Vagina (tissue), 2 donors: ENCODE measurements around the gene KLK2. TPM values are rescaled to one million over a fixed set of nuclear protein-coding genes. Genes with fewer than 3 reads are reported as not detected.

Experiments
- DNase-seq, 2 donors: peaks; one replicate each; pipeline ENCODE4 v3.0.0-alpha.2; 2017; ENCODE audit errors: extremely low spot score in 2 of 2
- H3K27ac ChIP-seq: fragments of 200-600 bp; sonication (generic); one replicate; pipeline ENCODE4 v1.5.1; 2019
- H3K27me3 ChIP-seq: fragments of 200-600 bp; sonication (generic); one replicate; pipeline ENCODE4 v1.5.1; 2019
- H3K36me3 ChIP-seq, 2 donors: fragments of 200-600 bp; sonication (generic); one replicate each; pipeline ENCODE4 v1.5.1; 2017 to 2019
- H3K4me1 ChIP-seq: fragments of 200-600 bp; sonication (generic); one replicate; pipeline ENCODE4 v1.5.1; 2019
- H3K4me3 ChIP-seq, 2 donors: fragments of 200-600 bp; sonication (generic); 1 replicate in 1 of 2; 2 replicates in 1 of 2; pipeline ENCODE4 v1.5.1; 2016 to 2019
- H3K9me3 ChIP-seq: fragments of 200-600 bp; sonication (generic); one replicate; pipeline ENCODE4 v1.5.1; 2019
- POLR2A ChIP-seq, 2 donors: fragments of 450-650 bp; IDR thresholded peaks; one replicate each; pipeline ENCODE4 v1.6.1; 2017; ENCODE audit warnings: antibody characterized with exemption in 2 of 2, mild to moderate bottlenecking in 2 of 2, moderate library complexity in 2 of 2
- POLR2AphosphoS5 ChIP-seq, 2 donors: sonication (generic); formaldehyde crosslinking; IDR thresholded peaks; one replicate each; pipeline ENCODE4 v1.9.0; 2017; ENCODE audit warnings: antibody characterized with exemption in 2 of 2, mild to moderate bottlenecking in 2 of 2, low read depth in 1 of 2; ENCODE audit not compliant: insufficient read depth in 1 of 2
- intact Hi-C: fragments of 100-400 bp; cut with DNase I; formaldehyde crosslinking; loops from one replicate; pipeline ENCODE4 v1.15.1; 2023
- total RNA-seq: library from RNA; depleted of rRNA; stranded (reverse); fragments of >200 nt; gene quantifications from one replicate; pipeline ENCODE4 v1.2.3, GENCODE V29; 2016
- TF ChIP-seq, protein P1 (sequence below), 3 experiments: fragments of 450-650 bp in 2 of 3; fragments of 200-600 bp in 1 of 3; sonication (generic) in 1 of 3; IDR thresholded peaks; one replicate each; pipeline ENCODE4 v1.5.1; 2017 to 2019; ENCODE audit warnings: antibody characterized with exemption in 3 of 3, mild to moderate bottlenecking in 2 of 3, moderate library complexity in 2 of 3

Gene KLK2
- total RNA-seq, 1 donor from 2014 or later = not detected

DNA sequence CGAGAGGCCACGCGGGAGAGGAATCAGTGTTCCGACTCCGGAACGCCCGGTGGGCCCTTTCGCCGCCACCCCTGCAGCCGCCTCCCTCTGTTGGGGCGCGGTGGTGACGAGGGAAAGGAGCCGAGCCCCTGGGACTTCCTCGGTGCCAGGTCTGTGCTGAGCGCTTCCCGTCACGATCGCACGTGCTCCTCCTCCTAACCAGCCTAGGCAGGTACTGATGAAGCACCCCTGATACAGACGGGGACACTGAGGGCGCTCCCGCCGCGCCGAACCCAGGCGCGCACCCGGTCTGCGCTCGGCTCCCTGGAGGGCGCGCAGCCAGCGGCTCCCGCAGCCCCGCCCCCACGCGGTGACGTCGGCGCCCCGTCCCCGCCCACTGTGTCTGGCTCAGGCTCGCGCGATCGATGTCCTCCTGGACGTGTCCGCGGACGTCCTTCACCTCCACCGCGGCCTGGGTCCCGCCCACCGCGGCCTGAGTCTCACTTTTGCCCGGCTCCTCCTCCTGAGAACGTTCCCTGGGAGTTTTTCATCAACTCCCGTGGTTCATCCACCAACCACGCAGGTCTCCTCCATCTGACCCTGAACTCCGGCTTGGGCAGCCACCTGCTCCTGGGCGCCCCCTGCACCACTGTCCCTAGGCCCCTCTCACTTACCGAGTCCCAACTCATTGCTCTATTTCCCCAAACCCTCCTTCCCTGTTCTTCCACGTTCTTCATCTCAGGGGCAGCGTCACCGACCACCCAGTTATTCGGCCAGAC, 37.3 kb upstream of the KLK2 start:
- H3K4me1 ChIP-seq = peaks cover 16% of the 10 kb centered on the region
- intact Hi-C loops = no loop called here
- no peak for DNase-seq
- no peaks in the 10 kb centered on the region for H3K36me3 ChIP-seq
- H3K4me3 ChIP-seq = peak overlapping the region; percentile 36 to 52
- TF ChIP-seq, protein P1, sequence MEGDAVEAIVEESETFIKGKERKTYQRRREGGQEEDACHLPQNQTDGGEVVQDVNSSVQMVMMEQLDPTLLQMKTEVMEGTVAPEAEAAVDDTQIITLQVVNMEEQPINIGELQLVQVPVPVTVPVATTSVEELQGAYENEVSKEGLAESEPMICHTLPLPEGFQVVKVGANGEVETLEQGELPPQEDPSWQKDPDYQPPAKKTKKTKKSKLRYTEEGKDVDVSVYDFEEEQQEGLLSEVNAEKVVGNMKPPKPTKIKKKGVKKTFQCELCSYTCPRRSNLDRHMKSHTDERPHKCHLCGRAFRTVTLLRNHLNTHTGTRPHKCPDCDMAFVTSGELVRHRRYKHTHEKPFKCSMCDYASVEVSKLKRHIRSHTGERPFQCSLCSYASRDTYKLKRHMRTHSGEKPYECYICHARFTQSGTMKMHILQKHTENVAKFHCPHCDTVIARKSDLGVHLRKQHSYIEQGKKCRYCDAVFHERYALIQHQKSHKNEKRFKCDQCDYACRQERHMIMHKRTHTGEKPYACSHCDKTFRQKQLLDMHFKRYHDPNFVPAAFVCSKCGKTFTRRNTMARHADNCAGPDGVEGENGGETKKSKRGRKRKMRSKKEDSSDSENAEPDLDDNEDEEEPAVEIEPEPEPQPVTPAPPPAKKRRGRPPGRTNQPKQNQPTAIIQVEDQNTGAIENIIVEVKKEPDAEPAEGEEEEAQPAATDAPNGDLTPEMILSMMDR (IDR thresholded peaks at IDR 0.05) = no peak
- TF ChIP-seq POLR2AphosphoS5 (IDR thresholded peaks at IDR 0.05; ENCODE audit: insufficient read depth in 1 of 2, low read depth in 1 of 2) = peak in 1 of 2 donors; percentile 27
- TF ChIP-seq POLR2A (IDR thresholded peaks at IDR 0.05) = no peak
- H3K9me3 ChIP-seq = no peaks in the 10 kb centered on the region
- H3K27me3 ChIP-seq = no peaks in the 10 kb centered on the region
- no peak overlapping the region for H3K27ac ChIP-seq

DNA sequence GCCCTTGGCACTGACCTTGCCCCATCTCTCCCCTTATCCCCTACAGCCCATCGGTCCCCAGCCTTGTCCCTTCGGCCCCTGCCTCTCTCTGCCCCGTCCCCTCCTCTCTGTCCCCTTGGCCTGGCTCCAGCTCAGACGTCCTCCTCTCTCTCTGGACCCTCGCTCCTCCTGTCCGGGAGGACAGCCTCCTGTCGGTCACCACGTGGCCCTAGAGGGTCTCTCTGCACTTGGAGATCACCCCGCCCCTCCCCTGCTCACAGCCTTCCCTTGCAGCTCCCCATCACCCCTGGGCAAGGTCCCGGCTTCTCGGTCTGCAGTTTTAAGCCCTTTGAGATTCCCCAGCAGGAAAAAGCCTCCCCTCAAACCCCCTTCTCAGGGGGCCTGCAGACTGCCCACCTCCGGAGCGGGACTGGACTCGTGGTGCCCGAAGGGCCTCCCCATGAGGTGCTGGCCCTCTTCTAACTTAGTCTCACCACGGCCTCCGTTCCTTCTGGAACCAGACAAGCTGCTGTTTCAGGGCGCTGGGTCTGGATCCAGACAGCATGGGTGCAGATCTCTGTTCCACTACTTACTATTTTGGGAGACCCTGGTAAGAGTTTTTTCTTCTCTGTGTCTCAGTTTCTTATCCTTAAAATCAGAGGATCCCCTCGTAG, 36.6 kb upstream of the KLK2 start:
- Histone ChIP-seq H3K27me3 (no peaks in the 10 kb centered on the region), H3K4me3 (peak overlapping the region in 1 of 2 donors; percentile 36)
- DNase-seq = no peak

DNA sequence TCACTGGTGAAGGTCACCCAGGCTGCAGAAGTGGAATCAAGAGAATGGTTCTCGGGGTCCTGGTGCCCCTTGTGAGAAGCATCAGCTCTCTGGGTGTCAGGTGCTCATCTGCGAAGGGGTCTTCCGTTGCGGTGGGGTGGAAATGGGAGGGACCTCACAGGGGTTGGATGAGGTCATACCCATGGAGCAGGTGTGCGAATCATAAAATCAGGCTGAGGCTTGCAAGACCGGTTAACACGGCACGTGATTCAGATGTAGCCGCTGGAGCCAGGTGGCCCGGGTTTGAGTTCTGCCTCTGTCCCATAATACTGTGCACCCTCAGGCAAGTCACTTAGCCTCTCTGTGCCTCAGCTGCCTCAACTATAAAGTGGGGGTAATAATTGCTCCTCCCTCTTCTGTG, 35.9 kb upstream of the KLK2 start:
- Histone ChIP-seq H3K36me3 (no peaks in the 10 kb centered on the region), H3K4me3 (no peak overlapping the region), H3K27ac (no peak overlapping the region), H3K4me1 (peaks cover 16% of the 10 kb centered on the region), H3K27me3 (no peaks in the 10 kb centered on the region), H3K9me3 (no peaks in the 10 kb centered on the region)
- DNase-seq = no peak
- no peak for TF ChIP-seq POLR2AphosphoS5 (IDR thresholded peaks at IDR 0.05; ENCODE audit: insufficient read depth in 1 of 2, low read depth in 1 of 2)
- TF ChIP-seq, protein P1 (IDR thresholded peaks at IDR 0.05) = no peak
- TF ChIP-seq POLR2A (IDR thresholded peaks at IDR 0.05) = no peak
- intact Hi-C loops = no loop called here

More for the DNA sequence above, 36.6 kb upstream of the KLK2 start:
- no peak overlapping the region for H3K27ac ChIP-seq
- TF ChIP-seq, protein P1 (IDR thresholded peaks at IDR 0.05) = no peak
- TF ChIP-seq POLR2AphosphoS5 (IDR thresholded peaks at IDR 0.05; ENCODE audit: insufficient read depth in 1 of 2, low read depth in 1 of 2) (no peak), POLR2A (IDR thresholded peaks at IDR 0.05) (no peak)
- H3K4me1 ChIP-seq = peaks cover 16% of the 10 kb centered on the region
- no peaks in the 10 kb centered on the region for H3K9me3 ChIP-seq
- no peaks in the 10 kb centered on the region for H3K36me3 ChIP-seq
- intact Hi-C loops = no loop called here

DNA sequence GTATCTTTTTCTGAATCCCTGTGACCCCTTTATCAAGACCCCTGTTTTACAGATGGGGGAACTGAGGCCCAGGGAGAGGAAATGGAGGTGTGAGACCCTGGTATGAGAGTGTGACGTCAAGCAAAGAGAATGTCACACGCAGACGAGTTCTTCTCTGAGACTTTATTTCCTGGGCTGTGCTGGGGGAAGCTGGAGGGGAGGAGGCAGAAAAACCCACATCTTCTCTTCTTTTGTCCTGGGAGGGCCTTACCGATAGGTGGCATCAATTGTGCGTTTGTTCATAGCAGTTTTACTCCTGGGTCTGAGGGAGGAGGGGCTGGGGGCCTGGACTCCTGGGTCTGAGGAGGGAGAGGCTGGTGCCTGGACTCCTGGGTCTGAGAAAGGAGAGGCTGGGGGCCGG, 35.0 kb upstream of the KLK2 start:
- no peak for TF ChIP-seq POLR2A (IDR thresholded peaks at IDR 0.05)
- TF ChIP-seq, protein P1 (IDR thresholded peaks at IDR 0.05) = no peak
- no peak for TF ChIP-seq POLR2AphosphoS5 (IDR thresholded peaks at IDR 0.05; ENCODE audit: insufficient read depth in 1 of 2, low read depth in 1 of 2)
- Histone ChIP-seq H3K27ac (no peak overlapping the region), H3K27me3 (no peaks in the 10 kb centered on the region), H3K4me3 (no peak overlapping the region), H3K9me3 (no peaks in the 10 kb centered on the region), H3K36me3 (no peaks in the 10 kb centered on the region), H3K4me1 (peaks cover 16% of the 10 kb centered on the region)
- intact Hi-C loops = no loop called here
- no peak for DNase-seq
